ENCODE data around the gene FLT1.

DNA sequence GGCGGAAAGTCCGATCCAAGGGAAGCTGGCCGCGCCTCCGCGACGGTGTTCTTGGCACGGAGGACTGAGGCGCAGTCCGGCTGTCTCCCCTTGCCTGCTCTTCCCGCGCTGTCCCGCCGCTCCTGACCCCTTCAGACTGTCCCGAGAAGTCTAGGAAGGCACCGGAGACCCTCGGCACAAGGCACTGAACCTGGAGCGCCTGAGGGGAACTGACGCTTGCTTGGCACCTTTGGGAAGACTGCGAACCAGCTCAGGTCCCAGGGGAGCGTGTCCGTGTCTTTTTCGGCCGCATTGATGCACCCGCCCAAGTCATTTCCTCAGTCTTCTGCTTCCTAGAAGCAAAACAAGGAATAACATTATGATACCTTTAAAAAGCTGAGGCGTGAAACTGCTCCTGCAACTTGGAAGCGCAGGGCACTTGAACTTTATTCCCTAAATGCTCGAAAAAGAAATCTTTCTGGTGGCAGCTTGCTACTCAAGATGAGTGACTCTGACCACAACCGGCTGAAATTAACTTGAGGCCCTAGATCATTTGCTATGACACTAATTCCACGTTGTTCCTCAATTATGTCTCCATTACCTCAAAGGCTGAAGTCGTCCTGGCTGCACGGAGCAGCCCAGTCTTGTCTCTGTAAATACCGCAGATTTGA lies 735 bp upstream of the FLT1 start:
- TF ChIP-seq POLR2AphosphoS5 (IDR thresholded peaks at IDR 0.05; ENCODE audit: low read depth, low read length) (no peak), TAF1 (IDR thresholded peaks at IDR 0.05; ENCODE audit: borderline replicate concordance, insufficient read depth, low read length) (no peak), SIN3A (IDR thresholded peaks at IDR 0.05; ENCODE audit: borderline replicate concordance, insufficient read depth, low read length) (no peak), REST (IDR thresholded peaks at IDR 0.05; ENCODE audit: insufficient read depth in 1 of 2, low read depth in 2 of 2, low read length in 2 of 2) (no peak)
